Measurements from ENCODE around the gene SUB1. TPM values are rescaled to one million over a fixed set of nuclear protein-coding genes. Genes with fewer than 3 reads are reported as not detected.

SUB1 gene
- polyA plus RNA-seq, 1 donor (not counting 4 experiments of a cell fraction or from before 2014, with no cell fraction given): 432 TPM

DNA sequence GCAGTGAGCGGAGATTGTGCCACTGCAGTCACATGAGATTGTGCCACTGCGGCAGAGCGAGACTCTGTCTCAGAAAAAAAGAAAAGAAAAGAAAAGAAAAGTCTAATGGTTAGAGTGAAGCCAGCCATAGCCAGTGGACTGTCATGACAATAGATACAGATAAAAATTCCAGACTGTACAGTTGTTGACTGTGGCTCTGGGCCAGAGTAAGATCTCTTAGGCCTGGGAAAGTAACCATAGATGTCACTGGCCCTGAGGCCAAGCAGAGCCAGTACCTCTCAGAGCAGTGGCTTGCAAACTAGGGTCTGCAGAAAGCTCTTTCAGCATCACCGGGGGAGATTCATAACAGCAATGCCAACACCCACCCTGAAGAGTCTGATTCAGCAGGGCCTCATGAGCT is 44.1 kb upstream of the SUB1 start:
- Histone ChIP-seq H3K9ac (ENCODE audit: control insufficient read depth, extremely low read depth, insufficient read depth, low read length) (no peak overlapping the region), H3K4me1 (ENCODE audit: control insufficient read depth, extremely low read depth, insufficient read depth, low read length) (peaks cover 7% of the 10 kb centered on the region), H4K20me1 (ENCODE audit: control insufficient read depth, extremely low read depth, insufficient read depth, low read length) (no peaks in the 10 kb centered on the region), H3K27me3 (ENCODE audit: control insufficient read depth, extremely low read depth, insufficient read depth, low read length) (no peaks in the 10 kb centered on the region), H2AFZ (ENCODE audit: control insufficient read depth, low read length) (no peak overlapping the region), H3K4me2 (ENCODE audit: control insufficient read depth, extremely low read depth, insufficient read depth, low read depth, low read length) (no peak overlapping the region), H3K79me2 (ENCODE audit: control insufficient read depth, insufficient read depth, low read length) (no peaks in the 10 kb centered on the region), H3K9me3 (ENCODE audit: control insufficient read depth, low read depth, low read length) (no peaks in the 10 kb centered on the region), H3K9me1 (ENCODE audit: control insufficient read depth, extremely low read depth, insufficient read depth, low read length) (no peaks in the 10 kb centered on the region), H3K27ac (ENCODE audit: control insufficient read depth, insufficient read depth, low read length) (no peak overlapping the region), H3K36me3 (ENCODE audit: control insufficient read depth in 2 of 2, extremely low read depth in 1 of 2, insufficient read depth in 2 of 2, low read length in 2 of 2) (no peaks in the 10 kb centered on the region), H3K4me3 (ENCODE audit: control insufficient read depth in 2 of 3, extremely low read depth in 1 of 3, insufficient read depth in 2 of 3, low read depth in 1 of 3, low read length in 3 of 3) (no peak overlapping the region)
- FAIRE-seq: no peak
- dilution Hi-C loops (cut with MboI; ENCODE audit: extremely low pct_ligation_motif_present, low sequenced_read_pairs): no loop called here
- DNase-seq (ENCODE audit: low read depth, low spot score): no peak
- TF ChIP-seq, protein P1, sequence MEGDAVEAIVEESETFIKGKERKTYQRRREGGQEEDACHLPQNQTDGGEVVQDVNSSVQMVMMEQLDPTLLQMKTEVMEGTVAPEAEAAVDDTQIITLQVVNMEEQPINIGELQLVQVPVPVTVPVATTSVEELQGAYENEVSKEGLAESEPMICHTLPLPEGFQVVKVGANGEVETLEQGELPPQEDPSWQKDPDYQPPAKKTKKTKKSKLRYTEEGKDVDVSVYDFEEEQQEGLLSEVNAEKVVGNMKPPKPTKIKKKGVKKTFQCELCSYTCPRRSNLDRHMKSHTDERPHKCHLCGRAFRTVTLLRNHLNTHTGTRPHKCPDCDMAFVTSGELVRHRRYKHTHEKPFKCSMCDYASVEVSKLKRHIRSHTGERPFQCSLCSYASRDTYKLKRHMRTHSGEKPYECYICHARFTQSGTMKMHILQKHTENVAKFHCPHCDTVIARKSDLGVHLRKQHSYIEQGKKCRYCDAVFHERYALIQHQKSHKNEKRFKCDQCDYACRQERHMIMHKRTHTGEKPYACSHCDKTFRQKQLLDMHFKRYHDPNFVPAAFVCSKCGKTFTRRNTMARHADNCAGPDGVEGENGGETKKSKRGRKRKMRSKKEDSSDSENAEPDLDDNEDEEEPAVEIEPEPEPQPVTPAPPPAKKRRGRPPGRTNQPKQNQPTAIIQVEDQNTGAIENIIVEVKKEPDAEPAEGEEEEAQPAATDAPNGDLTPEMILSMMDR (optimal IDR thresholded peaks at IDR 0.05 in 1 of 3, IDR thresholded peaks at IDR 0.05 in 1 of 3, conservative IDR thresholded peaks at IDR 0.05 in 1 of 3; ENCODE audit: extremely low read depth in 1 of 3, insufficient read depth in 2 of 3, low read length in 3 of 3): no peak

DNA sequence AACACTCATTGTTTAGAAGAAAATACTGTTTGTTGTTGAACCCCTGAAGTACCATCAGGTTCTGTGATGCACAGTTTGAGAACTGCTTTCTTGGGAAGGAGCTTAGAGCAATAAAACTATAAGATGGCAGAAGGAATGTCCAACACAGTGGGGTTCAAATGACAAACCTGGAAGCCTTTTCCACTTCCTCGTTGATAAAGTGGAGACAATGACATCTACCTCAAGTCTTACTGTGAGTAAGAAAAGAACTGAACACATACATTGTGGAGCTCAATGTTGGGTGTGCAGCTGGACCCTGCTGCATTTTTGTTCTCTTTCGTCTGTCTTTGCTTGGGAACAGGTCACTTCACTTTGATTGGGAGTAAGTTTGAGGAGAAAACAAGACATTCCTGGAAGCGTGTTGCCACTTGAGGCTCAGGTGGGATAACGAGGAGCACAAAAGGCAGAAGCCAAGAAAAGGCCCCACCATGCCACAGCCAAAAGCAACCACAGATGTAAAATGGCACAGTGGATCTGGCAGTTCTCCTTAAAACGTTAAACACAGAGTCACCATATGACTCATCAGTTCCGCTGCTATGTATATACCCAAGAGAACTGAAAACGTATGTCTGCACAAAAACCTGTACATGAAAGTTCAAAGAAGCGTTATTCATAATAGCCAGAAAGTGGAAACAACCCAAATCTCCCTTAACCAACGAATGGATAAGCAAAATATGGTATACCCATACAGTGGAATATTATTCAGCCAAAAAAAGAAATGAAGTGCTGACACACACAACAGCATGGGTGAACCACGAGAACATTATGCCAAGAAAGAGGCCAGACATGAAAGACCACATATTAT is 42.9 kb upstream of the SUB1 start:
- Histone ChIP-seq H3K9ac (ENCODE audit: control insufficient read depth, extremely low read depth, insufficient read depth, low read length) (no peak overlapping the region), H3K79me2 (ENCODE audit: control insufficient read depth, insufficient read depth, low read length) (no peaks in the 10 kb centered on the region), H3K36me3 (ENCODE audit: control insufficient read depth in 2 of 2, extremely low read depth in 1 of 2, insufficient read depth in 2 of 2, low read length in 2 of 2) (no peaks in the 10 kb centered on the region), H3K9me1 (ENCODE audit: control insufficient read depth, extremely low read depth, insufficient read depth, low read length) (no peaks in the 10 kb centered on the region), H4K20me1 (ENCODE audit: control insufficient read depth, extremely low read depth, insufficient read depth, low read length) (no peaks in the 10 kb centered on the region), H3K4me1 (ENCODE audit: control insufficient read depth, extremely low read depth, insufficient read depth, low read length) (peaks cover 3% of the 10 kb centered on the region), H3K9me3 (ENCODE audit: control insufficient read depth, low read depth, low read length) (no peaks in the 10 kb centered on the region), H3K27ac (ENCODE audit: control insufficient read depth, insufficient read depth, low read length) (no peak overlapping the region), H3K27me3 (ENCODE audit: control insufficient read depth, extremely low read depth, insufficient read depth, low read length) (no peaks in the 10 kb centered on the region), H2AFZ (ENCODE audit: control insufficient read depth, low read length) (no peak overlapping the region), H3K4me3 (ENCODE audit: control insufficient read depth in 2 of 3, extremely low read depth in 1 of 3, insufficient read depth in 2 of 3, low read depth in 1 of 3, low read length in 3 of 3) (no peak overlapping the region), H3K4me2 (ENCODE audit: control insufficient read depth, extremely low read depth, insufficient read depth, low read depth, low read length) (no peak overlapping the region)
- TF ChIP-seq EZH2 (IDR thresholded peaks at IDR 0.05; ENCODE audit: low read length): no peak
- TF ChIP-seq, protein P1 (optimal IDR thresholded peaks at IDR 0.05 in 1 of 3, IDR thresholded peaks at IDR 0.05 in 1 of 3, conservative IDR thresholded peaks at IDR 0.05 in 1 of 3; ENCODE audit: extremely low read depth in 1 of 3, insufficient read depth in 2 of 3, low read length in 3 of 3): no peak
- FAIRE-seq (no peak), DNase-seq (ENCODE audit: low read depth, low spot score) (no peak)
- dilution Hi-C loops (cut with MboI; ENCODE audit: extremely low pct_ligation_motif_present, low sequenced_read_pairs): no loop called here

Data from keratinocyte (primary cell).